Peyer's patch (tissue), 4 donors: ENCODE data around the gene SLC22A1. TPM values are rescaled to one million over a fixed set of nuclear protein-coding genes. Genes with fewer than 3 reads are reported as not detected.
A peak's percentile ranks its signal among the peaks of the same experiment; 100 is the strongest.

Experiments
- DNase-seq, 3 donors: peaks; one replicate each; pipeline ENCODE4 v3.0.0-alpha.2; 2017 to 2019
- H3K27ac ChIP-seq, 4 donors: fragments of 200-600 bp; sonication (generic); one replicate each; pipeline ENCODE4 v1.5.1; 2016 to 2019
- H3K27me3 ChIP-seq, 2 donors: fragments of 200-600 bp; sonication (generic); one replicate each; pipeline ENCODE4 v1.5.1; 2019
- H3K36me3 ChIP-seq, 3 donors: fragments of 200-600 bp; sonication (generic); one replicate each; pipeline ENCODE4 v1.5.1; 2016 to 2019
- H3K4me1 ChIP-seq, 4 donors: fragments of 200-600 bp; sonication (generic); one replicate each; pipeline ENCODE4 v1.5.1; 2016 to 2019
- H3K4me3 ChIP-seq, 4 donors: fragments of 200-600 bp; sonication (generic); 1 replicate in 3 of 4; 2 replicates in 1 of 4; pipeline ENCODE4 v1.5.1; 2016 to 2019; ENCODE audit warnings: mild to moderate bottlenecking in 1 of 4
- H3K9me3 ChIP-seq, 4 donors: fragments of 200-600 bp; sonication (generic); one replicate each; pipeline ENCODE4 v1.5.1; 2016 to 2019; ENCODE audit warnings: mild to moderate bottlenecking in 1 of 4
- CTCF ChIP-seq, 6 experiments: fragments of 450-650 bp in 4 of 6; fragments of 200-600 bp in 2 of 6; sonication (generic) in 1 of 6; IDR thresholded peaks; one replicate each; pipeline ENCODE4 v1.5.1; 2017 to 2019; ENCODE audit warnings: antibody characterized with exemption in 6 of 6, mild to moderate bottlenecking in 3 of 6, moderate library complexity in 1 of 6
- POLR2A ChIP-seq, 2 donors: fragments of 450-650 bp; IDR thresholded peaks; one replicate each; pipeline ENCODE4 v1.5.1; 2017; ENCODE audit warnings: antibody characterized with exemption in 2 of 2, mild to moderate bottlenecking in 2 of 2, moderate library complexity in 2 of 2
- total RNA-seq, 4 donors: library from RNA; depleted of rRNA; stranded (reverse); fragments of >200 nt; gene quantifications; one replicate each; pipeline ENCODE4 v1.1.0, GENCODE V29; 2016

SLC22A1 gene
- total RNA-seq, 4 donors from 2014 or later = 1.1 to 8.2 (median 4.7) TPM; not detected in 1

- DNase-seq = no peak
- Histone ChIP-seq H3K4me3 (no peak overlapping the region), H3K27me3 (no peaks in the 10 kb centered on the region), H3K36me3 (peaks cover 0 to 90% (median 0%) of the 10 kb centered on the region in 3 donors), H3K9me3 (no peaks in the 10 kb centered on the region), H3K27ac (no peak overlapping the region), H3K4me1 (peaks cover 0 to 6% (median 0%) of the 10 kb centered on the region in 4 donors)
- TF ChIP-seq CTCF (IDR thresholded peaks at IDR 0.05) = no peak
- no peak for TF ChIP-seq POLR2A (IDR thresholded peaks at IDR 0.05)
Observed at GRCh38 chr6:160093946-160094345, 27.7 kb upstream of the SLC22A1 start.

GRCh38 chr6:160095146-160095845 lies 26.3 kb upstream of the SLC22A1 start:
- Histone ChIP-seq H3K27ac (no peak overlapping the region), H3K4me1 (peaks cover 0 to 13% (median 0%) of the 10 kb centered on the region in 4 donors), H3K4me3 (no peak overlapping the region), H3K9me3 (no peaks in the 10 kb centered on the region), H3K27me3 (no peaks in the 10 kb centered on the region), H3K36me3 (peaks cover 0 to 83% (median 0%) of the 10 kb centered on the region in 3 donors)
- no peak for DNase-seq
- TF ChIP-seq POLR2A (IDR thresholded peaks at IDR 0.05) = no peak
- TF ChIP-seq CTCF (IDR thresholded peaks at IDR 0.05) = no peak

- Histone ChIP-seq H3K9me3 (no peaks in the 10 kb centered on the region), H3K36me3 (peaks cover 0 to 81% (median 0%) of the 10 kb centered on the region in 3 donors), H3K4me1 (peaks cover 0 to 9% (median 0%) of the 10 kb centered on the region in 4 donors), H3K27me3 (no peaks in the 10 kb centered on the region), H3K27ac (peak overlapping the region in 2 of 4 donors; percentile 42 to 48), H3K4me3 (no peak overlapping the region)
- DNase-seq = peak in 1 of 3 donors; percentile 46
- TF ChIP-seq CTCF (IDR thresholded peaks at IDR 0.05) (no peak), POLR2A (IDR thresholded peaks at IDR 0.05) (no peak)
Observed at GRCh38 chr6:160101277-160102205, 20.1 kb upstream of the SLC22A1 start.

GRCh38 chr6:160102399-160102798 lies 19.2 kb upstream of the SLC22A1 start:
- Histone ChIP-seq H3K9me3 (no peaks in the 10 kb centered on the region), H3K4me3 (no peak overlapping the region), H3K36me3 (peaks cover 0 to 79% (median 0%) of the 10 kb centered on the region in 3 donors), H3K27ac (no peak overlapping the region), H3K4me1 (peaks cover 0 to 9% (median 0%) of the 10 kb centered on the region in 4 donors), H3K27me3 (no peaks in the 10 kb centered on the region)
- peak in 1 of 3 donors; percentile 39 for DNase-seq
- TF ChIP-seq CTCF (IDR thresholded peaks at IDR 0.05) = no peak
- TF ChIP-seq POLR2A (IDR thresholded peaks at IDR 0.05) = no peak

- Histone ChIP-seq H3K9me3 (no peaks in the 10 kb centered on the region), H3K4me3 (no peak overlapping the region), H3K27ac (no peak overlapping the region), H3K27me3 (no peaks in the 10 kb centered on the region), H3K36me3 (peaks cover 0 to 74% (median 0%) of the 10 kb centered on the region in 3 donors), H3K4me1 (peaks cover 0 to 9% (median 0%) of the 10 kb centered on the region in 4 donors)
- DNase-seq = peak in 1 of 3 donors; percentile 44
- TF ChIP-seq CTCF (IDR thresholded peaks at IDR 0.05) (peak in 4 of 6 experiments; percentile 32 to 52 (median 36)), POLR2A (IDR thresholded peaks at IDR 0.05) (no peak)
Observed at GRCh38 chr6:160102956-160103824, 18.4 kb upstream of the SLC22A1 start.
